HG03060 (cell line): Measurements from ENCODE around the gene MTHFSD.

Experiments used
- ATAC-seq: cut with Tn5 transposase; IDR thresholded peaks from one replicate; pipeline ENCODE4 v1.9.1; 2021; ENCODE audit warnings: low read depth, moderate number of reproducible peaks; ENCODE audit not compliant: unreplicated experiment

The MTHFSD gene

DNA sequence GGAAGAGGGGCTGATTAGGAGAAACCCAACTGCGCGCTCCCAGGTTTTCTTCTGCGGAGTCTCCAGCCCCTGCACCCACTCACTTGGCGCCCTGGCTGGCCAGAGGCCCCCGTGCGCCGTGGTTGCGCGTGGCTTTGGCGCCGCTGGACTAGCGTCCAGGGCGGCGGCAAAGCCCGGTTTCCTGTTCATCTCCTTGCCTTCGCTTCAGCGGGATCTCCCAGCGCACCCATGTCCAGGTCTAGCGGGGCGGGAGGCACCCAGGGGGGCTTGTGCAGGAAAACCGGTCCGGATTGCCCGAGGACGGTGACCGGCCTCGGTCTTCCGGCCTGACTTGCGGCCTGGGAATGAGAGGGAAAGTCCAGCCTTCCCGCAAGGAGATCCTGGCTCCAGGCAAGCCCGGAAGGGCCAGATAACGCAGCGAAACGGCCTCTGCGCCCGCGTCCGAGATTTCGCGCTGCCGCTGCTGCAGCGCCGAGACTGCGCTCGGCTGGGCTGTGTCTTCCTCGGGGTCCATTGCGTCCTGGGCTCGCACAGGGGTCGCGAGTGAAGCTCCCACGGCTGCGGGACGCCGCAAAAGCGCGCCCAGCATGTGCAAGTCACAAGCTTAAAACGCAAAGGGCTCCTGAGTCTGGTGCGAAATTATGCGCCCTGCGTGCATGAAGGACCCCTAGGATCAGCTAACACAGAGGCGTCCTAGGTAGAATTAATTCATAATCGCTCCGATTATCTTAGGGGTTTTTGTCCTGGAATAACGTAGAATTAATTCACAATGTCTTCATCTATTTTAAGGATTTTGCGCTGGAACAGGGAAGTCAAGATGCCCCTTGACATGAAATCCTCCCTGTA, 39.0 kb downstream of the MTHFSD start:
- no peak for ATAC-seq

DNA sequence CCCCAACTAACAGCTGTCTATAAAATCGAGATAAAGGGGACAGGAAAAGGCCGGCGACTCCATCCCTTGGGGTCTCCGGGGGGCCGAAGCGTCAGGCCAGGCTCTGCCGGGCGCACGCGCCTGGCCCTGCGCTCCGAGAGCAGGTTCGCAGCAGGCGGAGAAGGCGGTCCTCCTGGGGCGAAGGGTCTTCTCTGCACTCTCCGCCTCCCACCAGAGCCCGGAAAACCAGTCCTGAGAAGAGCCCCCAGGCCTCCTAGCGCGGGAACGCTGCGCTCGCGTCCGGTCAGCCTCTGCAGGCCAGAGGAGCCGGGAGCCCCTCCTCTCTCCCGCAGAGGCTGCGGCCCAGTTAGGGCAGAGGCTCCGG, 39.6 kb downstream of the MTHFSD start:
- ATAC-seq, result no peak

DNA sequence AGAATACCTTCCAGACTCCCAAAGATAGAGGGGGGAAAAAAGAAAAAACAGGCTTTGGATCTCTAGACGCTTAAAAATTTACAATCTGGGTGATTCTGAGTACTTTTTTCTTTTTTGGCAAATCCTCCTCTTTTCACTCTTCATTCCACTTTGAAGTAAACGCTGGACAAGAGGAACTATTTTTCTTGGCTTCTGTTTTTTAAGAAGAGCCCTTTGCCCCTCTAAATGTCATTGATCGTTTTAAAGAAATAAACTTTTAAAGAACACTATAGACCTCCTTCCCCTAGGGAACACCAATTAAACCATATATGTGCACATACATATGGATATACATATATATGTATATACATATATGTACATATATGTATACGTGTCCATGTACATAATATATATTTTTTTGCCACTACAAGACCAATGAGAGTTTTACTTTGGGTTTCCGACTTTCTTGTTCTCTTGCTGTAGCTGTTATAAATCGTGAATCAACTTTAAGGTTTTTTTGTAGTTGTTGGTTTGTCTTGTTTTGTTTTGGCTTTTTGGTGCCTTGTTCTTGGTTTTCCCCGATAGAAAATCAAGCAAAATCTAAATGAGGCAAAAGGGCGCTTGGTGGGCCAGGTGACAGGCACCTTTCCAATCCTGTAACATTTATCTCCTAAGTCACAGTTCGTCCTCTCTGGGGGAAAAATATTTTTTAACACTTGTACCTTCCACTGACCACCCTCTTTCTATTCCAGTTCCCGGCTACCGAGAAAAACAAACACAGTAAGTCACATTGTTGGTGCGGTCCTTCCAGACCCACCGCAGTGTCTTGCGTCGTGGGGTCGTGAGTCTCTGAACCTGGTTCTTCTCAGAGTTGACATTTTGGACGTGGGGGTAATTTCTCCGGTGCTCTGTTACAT, 40.3 kb downstream of the MTHFSD start:
- no peak for ATAC-seq

DNA sequence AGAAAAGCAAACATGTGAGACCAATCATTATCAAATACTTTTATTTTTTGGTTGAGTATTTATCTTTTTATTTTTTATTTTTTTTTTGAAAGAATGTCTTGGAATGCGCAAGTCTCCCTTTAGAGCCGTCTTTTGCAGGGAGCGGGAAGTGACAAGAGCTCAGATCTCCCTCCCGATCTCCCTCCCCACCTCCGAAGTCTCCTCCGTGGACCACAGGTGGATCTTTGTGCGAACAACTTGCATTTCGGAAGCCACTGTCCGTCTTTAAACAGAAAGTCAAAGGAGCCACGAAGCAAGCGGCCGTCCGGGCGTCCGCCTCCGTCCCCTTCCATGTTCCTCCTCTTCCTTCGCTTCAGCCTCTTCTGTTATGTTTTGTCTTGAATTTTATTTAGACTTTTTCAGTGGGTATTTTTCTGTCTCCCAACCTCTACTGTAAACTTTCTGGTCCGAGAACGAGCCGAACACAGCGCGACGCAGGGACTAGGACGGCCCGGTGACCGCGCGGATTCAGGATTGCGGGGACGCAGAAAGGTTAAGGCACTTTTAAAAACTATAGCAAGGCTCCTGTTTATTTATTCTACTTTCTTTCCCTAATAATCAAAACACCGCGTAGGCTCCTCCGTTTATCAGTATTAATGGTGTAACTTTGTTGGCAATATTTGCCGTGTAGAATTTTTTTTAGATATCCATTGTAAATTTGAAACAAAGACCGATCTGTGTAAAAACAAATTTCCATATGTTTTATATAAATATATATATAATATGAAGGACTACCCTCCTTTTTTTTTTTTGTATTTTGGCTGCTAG, 41.4 kb downstream of the MTHFSD start:
- no peak for ATAC-seq

DNA sequence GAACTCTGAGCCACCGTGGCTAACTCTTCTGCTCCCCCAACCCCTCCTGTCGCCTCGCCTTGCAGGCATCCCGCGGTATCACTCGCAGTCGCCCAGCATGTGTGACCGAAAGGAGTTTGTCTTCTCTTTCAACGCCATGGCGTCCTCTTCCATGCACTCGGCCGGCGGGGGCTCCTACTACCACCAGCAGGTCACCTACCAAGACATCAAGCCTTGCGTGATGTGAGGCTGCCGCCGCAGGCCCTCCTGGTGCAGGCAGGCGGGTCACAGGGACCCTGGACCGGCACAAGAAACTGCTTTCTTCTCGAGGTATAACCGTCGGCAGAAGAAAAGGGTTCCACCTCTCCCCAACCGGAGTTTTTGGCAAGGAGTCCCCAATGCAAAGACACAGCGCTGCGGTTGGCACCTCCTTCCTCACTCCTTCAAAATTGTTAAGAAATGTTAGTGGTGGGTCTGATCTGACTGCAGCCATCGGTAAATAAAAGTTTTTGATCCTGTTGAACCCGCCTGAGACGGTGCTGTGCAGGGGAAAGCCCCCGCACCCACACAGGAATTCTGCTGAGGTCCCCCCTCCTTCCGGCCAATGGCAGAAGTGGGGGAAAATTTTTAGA, 42.1 kb downstream of the MTHFSD start:
- no peak for ATAC-seq

DNA sequence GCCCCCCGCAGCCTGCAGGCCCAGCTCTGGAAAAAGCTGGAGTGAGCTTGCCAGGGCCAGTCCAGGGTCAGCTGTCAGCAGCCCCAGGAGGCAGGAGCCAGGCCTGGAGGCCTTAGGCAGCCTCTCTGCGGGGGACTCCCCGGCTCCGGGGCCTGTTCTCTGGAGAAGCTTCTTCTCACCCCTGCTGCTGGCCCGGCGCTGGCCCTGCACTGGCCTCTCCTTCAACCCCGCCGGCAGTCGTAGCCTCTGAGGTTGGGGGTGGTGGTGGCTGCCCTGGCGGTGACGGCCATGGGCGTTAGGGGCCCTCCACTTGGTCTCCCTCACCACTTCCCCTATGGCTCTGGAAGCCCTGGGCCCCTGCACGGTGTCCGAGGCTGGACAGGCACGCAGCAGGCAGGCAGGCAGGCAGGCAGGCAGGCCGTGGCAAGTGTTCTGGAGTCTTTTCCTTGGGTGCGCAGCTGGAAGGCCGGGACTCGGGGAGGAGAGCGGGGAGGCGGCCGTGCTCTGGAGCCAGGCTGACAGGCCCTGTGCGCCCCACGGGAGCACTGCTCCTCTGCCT, 42.7 kb downstream of the MTHFSD start:
- ATAC-seq, result no peak

DNA sequence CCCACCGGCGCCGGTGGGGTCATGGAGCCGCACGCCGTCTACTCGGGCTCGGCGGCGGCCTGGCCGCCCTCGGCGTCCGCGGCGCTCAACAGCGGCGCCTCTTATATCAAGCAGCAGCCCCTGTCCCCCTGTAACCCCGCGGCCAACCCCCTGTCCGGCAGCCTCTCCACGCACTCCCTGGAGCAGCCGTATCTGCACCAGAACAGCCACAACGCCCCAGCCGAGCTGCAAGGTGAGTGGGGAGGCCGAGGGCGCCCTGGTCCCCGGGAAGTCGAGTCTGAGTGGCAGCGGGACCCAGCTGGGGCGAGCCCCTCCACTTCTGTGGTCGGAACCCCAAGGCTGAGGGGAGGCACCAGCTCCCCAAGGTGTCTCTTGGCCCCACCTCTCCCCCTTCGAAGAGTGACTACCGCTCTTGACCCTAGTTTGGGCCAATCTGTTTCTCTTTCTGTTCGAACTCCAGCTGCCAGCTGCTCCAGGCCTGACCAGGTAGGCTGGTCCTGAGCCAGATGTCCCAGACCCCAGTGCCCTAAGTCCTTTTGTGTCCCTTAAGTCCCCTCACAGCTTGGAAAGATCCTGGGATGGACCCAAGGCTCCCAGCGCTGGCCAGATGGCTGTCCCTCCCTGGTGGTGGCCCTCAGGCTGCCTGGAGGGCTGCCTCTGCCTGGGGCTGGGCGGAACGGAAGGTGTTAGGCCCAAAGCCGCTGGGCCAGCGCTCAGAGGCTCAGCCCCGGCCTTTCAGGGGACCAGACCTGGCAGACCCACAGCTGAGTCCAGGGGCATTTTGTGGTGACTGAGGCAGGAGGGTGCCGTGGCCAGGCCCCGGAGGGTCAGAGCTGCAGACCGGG, 43.5 kb downstream of the MTHFSD start:
- ATAC-seq, result no peak

DNA sequence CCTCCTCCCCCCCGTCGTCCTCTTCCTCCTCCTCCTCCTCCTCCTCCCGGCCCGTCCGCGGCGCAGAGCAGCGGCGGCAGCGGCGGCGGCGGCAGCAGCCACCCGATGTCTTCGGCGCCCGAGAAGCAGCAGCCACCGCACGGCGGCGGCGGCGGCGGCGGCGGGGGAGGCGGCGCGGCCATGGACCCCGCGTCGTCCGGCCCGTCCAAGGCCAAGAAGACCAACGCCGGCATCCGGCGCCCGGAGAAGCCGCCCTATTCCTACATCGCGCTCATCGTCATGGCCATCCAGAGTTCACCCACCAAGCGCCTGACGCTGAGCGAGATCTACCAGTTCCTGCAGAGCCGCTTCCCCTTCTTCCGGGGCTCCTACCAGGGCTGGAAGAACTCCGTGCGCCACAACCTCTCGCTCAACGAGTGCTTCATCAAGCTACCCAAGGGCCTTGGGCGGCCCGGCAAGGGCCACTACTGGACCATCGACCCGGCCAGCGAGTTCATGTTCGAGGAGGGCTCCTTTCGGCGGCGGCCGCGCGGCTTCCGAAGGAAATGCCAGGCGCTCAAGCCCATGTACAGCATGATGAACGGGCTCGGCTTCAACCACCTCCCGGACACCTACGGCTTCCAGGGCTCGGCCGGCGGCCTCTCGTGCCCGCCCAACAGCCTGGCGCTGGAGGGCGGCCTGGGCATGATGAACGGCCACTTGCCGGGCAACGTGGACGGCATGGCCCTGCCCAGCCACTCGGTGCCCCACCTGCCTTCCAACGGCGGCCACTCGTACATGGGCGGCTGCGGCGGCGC, 44.4 kb downstream of the MTHFSD start, which contains the start of gene FOXF1:
FOXF1 (plus strand) TSS at position 63 of the 797 bp plus-strand sequence; CDS start at position 106, 43 bp downstream.
- no peak for ATAC-seq

DNA sequence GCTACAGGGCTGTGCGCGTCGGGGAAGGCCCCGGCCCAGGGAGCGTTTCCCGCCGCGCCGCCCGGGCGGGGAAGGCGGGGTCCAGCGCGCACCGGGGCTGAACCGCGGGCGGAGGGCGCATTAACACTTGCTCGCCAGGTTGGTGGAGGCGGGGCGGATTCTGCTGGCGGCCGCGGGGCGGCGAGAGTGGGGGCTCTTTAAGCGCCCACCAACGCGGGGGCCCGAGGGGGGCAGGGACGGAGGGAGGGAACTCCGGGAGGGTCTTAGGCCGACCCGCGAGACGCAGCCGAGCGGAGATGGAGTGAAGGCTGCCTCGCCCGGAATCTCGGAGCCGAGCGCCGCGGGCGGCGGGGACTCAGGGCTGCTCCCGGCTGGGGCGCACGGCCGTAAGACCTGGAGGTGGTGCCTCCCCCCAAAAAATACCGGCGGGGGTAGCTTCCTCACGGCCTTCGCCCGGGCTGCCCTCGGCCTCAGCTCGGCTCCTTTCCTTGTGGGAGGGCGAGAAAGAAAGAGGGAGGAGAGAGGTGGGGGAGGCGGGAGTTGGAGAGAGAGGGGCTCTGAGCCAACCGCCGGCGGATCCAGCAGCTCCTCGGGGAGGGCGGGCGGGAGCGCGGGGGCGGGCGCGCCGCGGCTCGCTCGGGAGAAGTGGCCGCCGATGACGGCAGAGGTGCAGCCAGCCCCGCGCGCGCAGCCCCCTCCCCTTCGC, 45.1 kb downstream of the MTHFSD start:
- no peak for ATAC-seq

DNA sequence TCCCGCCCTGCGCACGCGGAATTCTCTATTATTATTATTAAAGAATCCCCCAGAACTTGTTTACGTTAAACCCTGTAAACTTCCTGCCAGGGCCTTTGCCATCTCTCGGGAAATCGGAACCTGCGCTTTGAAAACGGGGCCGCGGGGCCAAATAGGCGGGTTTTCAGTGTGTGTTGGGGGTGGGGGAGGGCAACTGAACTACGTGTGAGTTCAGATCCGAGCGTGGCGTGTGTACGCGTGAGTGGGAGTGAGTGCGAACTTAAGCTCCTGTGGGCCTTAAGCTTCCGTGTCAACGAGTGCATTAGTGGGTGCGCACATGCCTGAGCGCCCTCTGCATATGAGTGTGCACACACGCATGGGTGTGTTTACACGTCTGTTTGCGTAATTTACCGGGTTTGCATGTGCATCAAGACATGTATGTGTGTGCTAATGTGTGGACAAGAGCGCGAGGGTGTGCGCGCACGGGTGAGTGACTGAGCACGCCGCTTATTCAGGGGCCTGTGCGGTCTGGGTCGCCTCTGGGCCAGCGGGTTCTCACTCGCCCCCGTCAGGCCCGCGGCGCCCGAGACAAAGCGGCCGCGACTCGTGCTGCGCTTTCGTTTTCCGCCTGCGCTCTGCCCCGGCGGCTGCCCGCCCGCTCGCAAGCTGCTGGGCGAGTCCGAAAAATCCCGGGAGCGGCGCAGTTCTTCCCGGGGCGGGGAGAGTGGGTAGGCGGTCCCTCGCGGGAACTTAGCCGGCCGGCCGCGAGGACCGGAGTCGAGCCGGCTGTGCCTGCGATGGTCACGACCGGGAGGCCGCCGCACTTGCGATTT, 45.9 kb downstream of the MTHFSD start:
- no peak for ATAC-seq

DNA sequence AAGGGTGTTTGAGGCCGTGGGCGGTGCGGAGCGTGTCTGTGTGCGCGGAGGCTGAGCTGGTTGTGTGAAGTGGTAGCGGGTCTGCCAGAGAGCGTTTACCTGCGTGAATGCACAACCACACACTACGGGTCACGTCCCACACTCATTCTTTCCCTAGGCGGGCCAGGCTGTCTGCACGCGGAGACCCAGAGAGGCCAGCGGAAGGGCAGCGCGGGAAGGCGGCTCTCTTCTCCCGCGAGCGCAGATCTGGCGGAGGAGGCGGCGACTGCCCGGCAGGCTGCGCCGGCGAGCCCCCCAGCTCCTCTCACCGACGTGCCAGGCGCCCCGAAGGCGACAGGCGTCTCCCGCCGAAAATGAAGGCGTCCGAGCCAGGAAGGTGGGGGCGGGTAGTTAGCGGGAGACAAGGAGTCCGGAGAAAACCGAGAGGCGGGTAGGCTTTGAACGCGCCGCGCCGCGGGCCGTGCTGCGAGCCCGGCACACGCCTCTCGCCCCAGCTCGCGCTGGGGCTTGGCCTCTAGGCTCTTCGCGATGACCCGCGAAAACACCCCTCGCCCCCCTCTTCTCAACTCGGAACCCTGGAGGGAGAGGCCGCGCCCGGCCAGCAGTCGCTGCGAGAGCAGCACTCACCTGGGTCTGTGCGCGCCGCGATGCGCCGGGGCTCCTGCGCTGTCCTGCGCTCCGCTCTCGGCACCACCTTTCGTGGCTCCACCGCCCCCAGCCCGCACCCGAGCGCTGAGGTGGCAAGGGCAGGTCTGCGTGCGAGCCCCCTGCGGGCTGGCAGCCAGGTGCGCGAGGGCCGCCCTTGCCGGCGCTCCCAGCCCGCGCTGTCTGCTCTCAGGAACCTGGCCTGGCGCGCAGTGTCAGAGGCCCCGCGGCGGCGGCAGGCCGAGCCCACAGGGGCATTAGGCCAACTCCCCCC, 46.7 kb downstream of the MTHFSD start:
- no peak for ATAC-seq

DNA sequence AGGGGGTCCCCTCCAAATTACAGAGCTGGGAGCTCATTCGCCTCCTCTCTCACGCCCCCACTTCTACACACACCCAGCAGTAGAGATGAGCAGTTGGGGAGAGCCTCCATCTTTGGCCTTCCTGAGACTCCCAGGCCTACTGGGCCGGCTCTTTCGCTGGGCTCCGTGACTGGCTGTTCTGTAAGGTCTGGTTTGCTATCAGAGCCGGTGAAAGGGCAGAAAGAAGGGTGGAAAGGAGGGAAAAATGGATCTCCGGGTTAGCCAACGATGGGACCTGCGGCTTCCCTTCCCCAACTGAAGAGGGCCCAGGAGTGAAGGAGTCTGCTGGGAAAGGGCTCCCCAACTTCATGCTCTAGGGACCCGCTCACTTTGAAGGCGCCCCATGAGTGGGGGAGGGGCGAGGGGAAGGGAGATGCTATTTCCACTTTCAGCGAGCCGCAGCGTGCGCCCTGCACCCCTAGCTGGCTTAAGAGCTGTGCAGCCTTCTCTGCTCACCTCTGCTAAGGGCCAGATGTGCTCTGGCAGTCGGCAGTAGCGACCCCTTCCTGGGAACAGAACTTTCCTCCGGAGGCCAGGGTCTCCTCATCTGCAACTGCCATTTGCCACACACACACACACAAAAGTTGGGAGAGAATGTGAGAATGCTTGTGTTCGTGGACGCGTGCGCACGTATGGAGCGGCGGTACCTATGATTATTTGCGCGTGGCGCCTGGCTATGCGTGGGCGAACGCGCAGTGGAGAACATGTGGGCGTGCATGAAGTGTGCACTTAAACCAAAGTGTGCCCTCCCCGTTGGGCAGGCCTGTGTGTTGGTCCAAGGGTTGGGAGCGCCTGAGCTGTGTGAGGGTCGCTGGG, 47.6 kb downstream of the MTHFSD start:
- ATAC-seq, result no peak

DNA sequence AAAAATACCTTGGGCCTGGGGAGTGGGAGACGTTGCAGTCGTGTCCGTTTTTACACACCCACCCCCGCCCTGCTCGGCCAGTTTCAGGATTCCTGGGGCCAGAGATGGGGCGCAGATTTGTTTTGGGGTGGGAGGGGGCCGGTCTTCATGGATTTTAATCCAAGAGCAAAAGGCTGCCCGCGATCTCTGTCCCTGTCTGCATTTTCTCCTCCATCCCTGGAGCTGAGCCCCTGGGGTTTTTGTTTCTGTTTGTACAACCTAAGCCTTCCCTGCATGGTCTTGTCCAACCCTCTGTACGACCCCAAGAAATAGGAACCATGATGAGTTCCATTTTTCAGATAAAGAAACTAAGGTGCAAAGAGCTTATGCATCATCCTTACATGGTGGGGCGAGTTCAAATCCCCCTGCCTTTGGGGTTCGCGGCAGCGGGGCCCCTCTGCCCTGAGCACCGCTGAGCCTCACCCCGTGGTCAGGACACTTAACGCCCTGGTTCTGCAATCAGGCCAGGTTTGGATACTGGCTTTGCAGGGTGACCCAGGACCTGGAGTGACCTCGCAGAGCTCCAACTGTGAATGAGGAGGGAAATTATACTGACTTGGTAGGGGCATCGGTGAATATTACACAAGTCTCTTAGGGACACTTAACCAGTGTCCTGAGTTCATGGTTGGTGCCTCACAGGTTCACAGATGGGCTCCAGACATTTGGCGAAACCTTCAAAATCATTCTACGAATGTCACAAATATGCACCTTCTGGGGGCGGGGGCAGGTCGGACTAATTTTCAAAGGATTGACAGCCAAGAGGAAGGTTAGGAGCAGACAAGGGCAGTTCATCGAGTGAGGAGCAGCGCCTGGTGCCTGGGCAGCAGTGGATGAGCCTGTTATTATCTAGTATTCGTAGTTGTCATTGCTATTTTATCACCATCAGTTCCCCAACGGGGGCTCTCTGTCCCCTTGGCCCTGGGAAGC, 48.9 kb downstream of the MTHFSD start:
- ATAC-seq, result no peak
